ENCODE results near the gene TENT5C.

The TENT5C gene

DNA sequence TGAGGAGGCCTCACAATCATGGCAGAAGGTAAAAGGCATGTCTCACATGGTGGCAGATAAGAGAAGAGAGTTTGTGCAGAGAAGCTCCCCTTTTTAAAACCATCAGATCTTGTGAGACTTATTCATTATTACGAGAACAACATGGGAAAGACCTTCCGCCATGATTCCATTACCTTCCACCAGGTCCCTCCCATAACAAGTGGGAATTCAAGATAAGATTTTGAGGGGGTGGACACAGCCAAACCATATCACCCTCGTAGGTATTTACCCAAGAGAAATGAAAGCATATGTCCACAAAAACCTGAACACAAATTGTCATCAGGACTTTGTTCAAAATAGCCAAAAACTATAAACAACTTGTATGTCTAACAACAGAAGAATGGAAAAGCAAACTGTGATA is 45.9 kb upstream of the TENT5C start:
- H2AFZ ChIP-seq (ENCODE audit: low read depth): no peak overlapping the region
- no peak overlapping the region for H3K4me2 ChIP-seq
- no peak overlapping the region for H3K27ac ChIP-seq
- no peak overlapping the region for H3K9ac ChIP-seq
- TF ChIP-seq, protein P1, sequence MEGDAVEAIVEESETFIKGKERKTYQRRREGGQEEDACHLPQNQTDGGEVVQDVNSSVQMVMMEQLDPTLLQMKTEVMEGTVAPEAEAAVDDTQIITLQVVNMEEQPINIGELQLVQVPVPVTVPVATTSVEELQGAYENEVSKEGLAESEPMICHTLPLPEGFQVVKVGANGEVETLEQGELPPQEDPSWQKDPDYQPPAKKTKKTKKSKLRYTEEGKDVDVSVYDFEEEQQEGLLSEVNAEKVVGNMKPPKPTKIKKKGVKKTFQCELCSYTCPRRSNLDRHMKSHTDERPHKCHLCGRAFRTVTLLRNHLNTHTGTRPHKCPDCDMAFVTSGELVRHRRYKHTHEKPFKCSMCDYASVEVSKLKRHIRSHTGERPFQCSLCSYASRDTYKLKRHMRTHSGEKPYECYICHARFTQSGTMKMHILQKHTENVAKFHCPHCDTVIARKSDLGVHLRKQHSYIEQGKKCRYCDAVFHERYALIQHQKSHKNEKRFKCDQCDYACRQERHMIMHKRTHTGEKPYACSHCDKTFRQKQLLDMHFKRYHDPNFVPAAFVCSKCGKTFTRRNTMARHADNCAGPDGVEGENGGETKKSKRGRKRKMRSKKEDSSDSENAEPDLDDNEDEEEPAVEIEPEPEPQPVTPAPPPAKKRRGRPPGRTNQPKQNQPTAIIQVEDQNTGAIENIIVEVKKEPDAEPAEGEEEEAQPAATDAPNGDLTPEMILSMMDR (conservative IDR thresholded peaks at IDR 0.05; ENCODE audit: low read depth, low read length): no peak
- H3K27me3 ChIP-seq (ENCODE audit: insufficient read depth, low read depth): no peaks in the 10 kb centered on the region
- no peaks in the 10 kb centered on the region for H3K79me2 ChIP-seq (ENCODE audit: insufficient read depth, low read depth)
- H4K20me1 ChIP-seq (ENCODE audit: insufficient read depth): no peaks in the 10 kb centered on the region
- no peaks in the 10 kb centered on the region for H3K4me1 ChIP-seq (ENCODE audit: low read depth, poor library complexity, severe bottlenecking)
- no peak overlapping the region for H3K4me3 ChIP-seq (IDR thresholded peaks at IDR 0.05; ENCODE audit: insufficient read depth, low read depth, low read length)
- H3K36me3 ChIP-seq (ENCODE audit: insufficient read depth): no peaks in the 10 kb centered on the region

DNA sequence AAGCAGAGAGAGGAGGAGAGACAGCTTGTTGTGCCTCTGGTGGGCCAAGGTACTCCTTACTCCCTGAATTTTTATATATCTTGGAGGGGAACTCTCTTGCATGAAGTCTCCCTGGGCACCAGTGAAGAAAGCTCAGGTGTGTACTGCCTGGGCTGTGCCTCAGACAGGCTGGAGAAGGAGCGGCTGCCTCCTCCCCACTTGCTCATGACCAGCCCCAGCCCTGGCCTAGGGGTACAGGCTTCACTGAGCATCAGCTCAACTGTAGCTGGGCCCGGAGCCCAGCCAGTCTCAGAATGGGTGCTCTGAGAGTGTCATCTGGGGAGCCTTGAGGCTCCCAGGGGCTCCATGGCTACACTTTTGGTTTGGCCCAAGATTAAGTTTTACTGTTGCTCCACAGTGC is 44.8 kb upstream of the TENT5C start:
- H3K4me1 ChIP-seq (ENCODE audit: low read depth, poor library complexity, severe bottlenecking): no peaks in the 10 kb centered on the region
- TF ChIP-seq, protein P1 (conservative IDR thresholded peaks at IDR 0.05; ENCODE audit: low read depth, low read length): no peak
- H3K27ac ChIP-seq: no peak overlapping the region
- no peaks in the 10 kb centered on the region for H4K20me1 ChIP-seq (ENCODE audit: insufficient read depth)
- no peaks in the 10 kb centered on the region for H3K27me3 ChIP-seq (ENCODE audit: insufficient read depth, low read depth)
- no peaks in the 10 kb centered on the region for H3K79me2 ChIP-seq (ENCODE audit: insufficient read depth, low read depth)
- no peak overlapping the region for H3K4me3 ChIP-seq (IDR thresholded peaks at IDR 0.05; ENCODE audit: insufficient read depth, low read depth, low read length)
- H3K4me2 ChIP-seq: no peak overlapping the region
- no peaks in the 10 kb centered on the region for H3K36me3 ChIP-seq (ENCODE audit: insufficient read depth)
- no peak overlapping the region for H3K9ac ChIP-seq
- no peak overlapping the region for H2AFZ ChIP-seq (ENCODE audit: low read depth)

DNA sequence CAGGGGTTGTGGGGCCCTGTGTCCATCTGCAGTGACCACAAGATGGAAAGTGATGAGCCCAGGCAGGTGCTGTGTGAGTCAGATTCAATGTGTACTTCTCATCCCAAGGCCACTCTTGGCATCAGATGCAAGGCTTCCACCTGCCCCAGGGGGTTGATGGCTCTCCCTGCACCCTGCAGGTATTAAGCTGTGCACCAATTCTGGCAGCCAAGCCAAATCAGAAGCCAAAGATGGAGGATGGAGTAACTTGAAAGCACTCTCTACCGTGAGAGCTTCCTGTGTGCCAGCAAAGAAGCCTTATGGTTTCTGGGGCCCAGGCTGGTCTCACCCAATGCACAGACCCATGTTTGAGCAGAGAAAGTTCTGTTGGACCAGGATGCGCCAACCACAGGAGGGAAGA is 44.3 kb upstream of the TENT5C start:
- Histone ChIP-seq H3K4me3 (IDR thresholded peaks at IDR 0.05; ENCODE audit: insufficient read depth, low read depth, low read length) (no peak overlapping the region), H3K27me3 (ENCODE audit: insufficient read depth, low read depth) (no peaks in the 10 kb centered on the region), H3K36me3 (ENCODE audit: insufficient read depth) (no peaks in the 10 kb centered on the region), H3K4me2 (no peak overlapping the region), H3K9ac (no peak overlapping the region), H3K4me1 (ENCODE audit: low read depth, poor library complexity, severe bottlenecking) (no peaks in the 10 kb centered on the region), H4K20me1 (ENCODE audit: insufficient read depth) (no peaks in the 10 kb centered on the region), H3K27ac (no peak overlapping the region), H2AFZ (ENCODE audit: low read depth) (no peak overlapping the region), H3K79me2 (ENCODE audit: insufficient read depth, low read depth) (no peaks in the 10 kb centered on the region)
- TF ChIP-seq, protein P1 (conservative IDR thresholded peaks at IDR 0.05; ENCODE audit: low read depth, low read length): no peak

DNA sequence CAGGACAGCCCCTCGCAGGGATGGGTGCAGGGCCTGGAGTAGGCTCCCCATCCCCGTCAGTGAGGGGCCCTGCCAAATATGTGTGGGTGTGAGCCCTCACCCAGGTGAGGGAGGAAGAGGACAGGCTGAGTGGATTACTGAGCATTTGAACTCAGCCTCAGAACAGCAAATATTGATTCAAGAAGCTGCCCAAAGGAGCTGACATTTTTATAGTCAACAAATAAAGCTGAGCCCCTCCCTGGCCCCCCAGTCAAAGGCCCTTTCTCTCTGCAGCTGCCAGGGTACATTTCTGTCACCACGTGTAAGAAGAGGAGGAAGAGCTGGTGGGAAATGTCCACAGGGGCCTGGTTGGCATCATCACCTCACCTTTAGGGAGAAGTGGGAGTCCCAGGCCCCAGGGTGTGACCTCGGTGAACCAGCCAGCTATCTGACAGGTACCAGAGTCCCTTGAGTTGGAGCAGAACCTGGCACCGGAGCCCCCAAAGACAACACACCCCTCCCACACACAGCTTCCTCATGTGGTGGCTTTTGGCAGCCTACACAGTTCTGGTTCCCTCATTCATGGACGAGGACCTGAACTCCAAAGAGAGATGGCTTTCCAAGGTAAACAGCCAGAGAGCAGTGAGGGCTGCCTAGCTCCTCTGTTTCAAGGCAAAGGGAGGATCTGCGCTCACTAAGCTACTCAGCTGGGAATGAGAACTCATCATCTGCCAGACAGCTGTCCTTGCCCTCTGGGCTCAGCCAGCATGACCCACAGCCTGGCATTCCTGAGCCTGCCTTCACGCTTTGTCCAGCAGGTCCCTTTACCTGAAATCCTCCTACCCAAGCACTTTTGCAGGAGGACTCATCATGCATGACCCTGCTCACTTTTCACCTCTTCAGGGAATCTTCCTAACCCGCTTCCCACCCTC is 43.0 kb upstream of the TENT5C start:
- Histone ChIP-seq H3K36me3 (ENCODE audit: insufficient read depth) (no peaks in the 10 kb centered on the region), H4K20me1 (ENCODE audit: insufficient read depth) (no peaks in the 10 kb centered on the region), H3K27ac (no peak overlapping the region), H3K27me3 (ENCODE audit: insufficient read depth, low read depth) (no peaks in the 10 kb centered on the region), H3K79me2 (ENCODE audit: insufficient read depth, low read depth) (no peaks in the 10 kb centered on the region), H3K4me2 (no peak overlapping the region), H3K4me3 (IDR thresholded peaks at IDR 0.05; ENCODE audit: insufficient read depth, low read depth, low read length) (no peak overlapping the region), H3K4me1 (ENCODE audit: low read depth, poor library complexity, severe bottlenecking) (no peaks in the 10 kb centered on the region), H2AFZ (ENCODE audit: low read depth) (no peak overlapping the region), H3K9ac (no peak overlapping the region)
- TF ChIP-seq, protein P1 (conservative IDR thresholded peaks at IDR 0.05; ENCODE audit: low read depth, low read length): no peak

Measured in KMS-11 (cell line).